Measurements from ENCODE around the gene REN. TPM values are rescaled to one million over a fixed set of nuclear protein-coding genes. Genes with fewer than 3 reads are reported as not detected.
A peak's percentile ranks its signal among the peaks of the same experiment; 100 is the strongest.

Gene REN
- total and polyA plus RNA-seq, 2 experiments from 2014 or later, result not detected

DNA sequence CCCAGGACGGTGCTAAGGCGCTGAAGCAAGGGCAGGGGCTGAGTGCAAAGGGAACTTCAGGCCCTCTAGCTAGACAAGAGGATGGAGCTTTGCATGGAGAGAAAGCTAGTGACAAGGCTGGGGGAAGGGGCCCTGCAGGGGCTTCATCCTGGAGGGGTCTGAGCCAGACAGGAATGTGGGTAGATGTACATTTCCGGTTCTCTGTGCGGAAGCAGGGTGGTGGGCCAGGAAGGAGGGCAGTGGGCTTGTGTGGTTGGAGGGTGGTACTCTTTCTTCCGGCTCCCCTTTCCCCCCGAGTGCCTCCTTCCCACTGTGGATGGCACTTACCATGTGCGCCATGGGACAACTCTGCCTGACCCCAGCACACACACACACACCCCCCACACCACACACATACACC lies 28.6 kb upstream of the REN start:
- no peaks in the 10 kb centered on the region; the same call in 2 of the 3 replicates for H3K9me3 Mint-ChIP-seq
- H3K4me1 Mint-ChIP-seq, result peaks cover 19% of the 10 kb centered on the region
- Histone ChIP-seq H3K4me1 (ENCODE audit: insufficient read depth) (peaks cover 7% of the 10 kb centered on the region), H3K27me3 (ENCODE audit: insufficient read depth) (peaks cover 13% of the 10 kb centered on the region; the same call in 1 of the 2 replicates), H3K9me2 (ENCODE audit: insufficient read depth) (no peaks in the 10 kb centered on the region), H3K4me2 (no peak overlapping the region), H2AFZ (no peak overlapping the region), H3K36me3 (ENCODE audit: insufficient read depth) (no peaks in the 10 kb centered on the region), H4K20me1 (replicated peaks; ENCODE audit: insufficient read depth) (no peaks in the 10 kb centered on the region), H3K27ac (ENCODE audit: low read depth) (no peak overlapping the region), H3F3A (replicated peaks; ENCODE audit: low read depth) (no peaks in the 10 kb centered on the region), H3K4me3 (no peak overlapping the region), H3K79me2 (replicated peaks; ENCODE audit: insufficient read depth) (no peaks in the 10 kb centered on the region)
- H3K4me3 Mint-ChIP-seq, result no peak overlapping the region
- DNase-seq (ENCODE audit: low spot score), result peak; percentile 13
- ATAC-seq, result no peak
- TF ChIP-seq CREB1 (CRISPR knock-in tag; IDR thresholded peaks at IDR 0.05; ENCODE audit: low read depth) (no peak), EZH2 (IDR thresholded peaks at IDR 0.05; ENCODE audit: low read depth, unreplicated experiment) (no peak), NANOG (IDR thresholded peaks at IDR 0.05; ENCODE audit: borderline replicate concordance) (no peak), ZNF331 (CRISPR knock-in tag; IDR thresholded peaks at IDR 0.05; ENCODE audit: low read depth) (no peak)
- TF ChIP-seq, protein P1, sequence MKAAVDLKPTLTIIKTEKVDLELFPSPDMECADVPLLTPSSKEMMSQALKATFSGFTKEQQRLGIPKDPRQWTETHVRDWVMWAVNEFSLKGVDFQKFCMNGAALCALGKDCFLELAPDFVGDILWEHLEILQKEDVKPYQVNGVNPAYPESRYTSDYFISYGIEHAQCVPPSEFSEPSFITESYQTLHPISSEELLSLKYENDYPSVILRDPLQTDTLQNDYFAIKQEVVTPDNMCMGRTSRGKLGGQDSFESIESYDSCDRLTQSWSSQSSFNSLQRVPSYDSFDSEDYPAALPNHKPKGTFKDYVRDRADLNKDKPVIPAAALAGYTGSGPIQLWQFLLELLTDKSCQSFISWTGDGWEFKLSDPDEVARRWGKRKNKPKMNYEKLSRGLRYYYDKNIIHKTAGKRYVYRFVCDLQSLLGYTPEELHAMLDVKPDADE (IDR thresholded peaks at IDR 0.05), result no peak
- TF ChIP-seq, protein P2, sequence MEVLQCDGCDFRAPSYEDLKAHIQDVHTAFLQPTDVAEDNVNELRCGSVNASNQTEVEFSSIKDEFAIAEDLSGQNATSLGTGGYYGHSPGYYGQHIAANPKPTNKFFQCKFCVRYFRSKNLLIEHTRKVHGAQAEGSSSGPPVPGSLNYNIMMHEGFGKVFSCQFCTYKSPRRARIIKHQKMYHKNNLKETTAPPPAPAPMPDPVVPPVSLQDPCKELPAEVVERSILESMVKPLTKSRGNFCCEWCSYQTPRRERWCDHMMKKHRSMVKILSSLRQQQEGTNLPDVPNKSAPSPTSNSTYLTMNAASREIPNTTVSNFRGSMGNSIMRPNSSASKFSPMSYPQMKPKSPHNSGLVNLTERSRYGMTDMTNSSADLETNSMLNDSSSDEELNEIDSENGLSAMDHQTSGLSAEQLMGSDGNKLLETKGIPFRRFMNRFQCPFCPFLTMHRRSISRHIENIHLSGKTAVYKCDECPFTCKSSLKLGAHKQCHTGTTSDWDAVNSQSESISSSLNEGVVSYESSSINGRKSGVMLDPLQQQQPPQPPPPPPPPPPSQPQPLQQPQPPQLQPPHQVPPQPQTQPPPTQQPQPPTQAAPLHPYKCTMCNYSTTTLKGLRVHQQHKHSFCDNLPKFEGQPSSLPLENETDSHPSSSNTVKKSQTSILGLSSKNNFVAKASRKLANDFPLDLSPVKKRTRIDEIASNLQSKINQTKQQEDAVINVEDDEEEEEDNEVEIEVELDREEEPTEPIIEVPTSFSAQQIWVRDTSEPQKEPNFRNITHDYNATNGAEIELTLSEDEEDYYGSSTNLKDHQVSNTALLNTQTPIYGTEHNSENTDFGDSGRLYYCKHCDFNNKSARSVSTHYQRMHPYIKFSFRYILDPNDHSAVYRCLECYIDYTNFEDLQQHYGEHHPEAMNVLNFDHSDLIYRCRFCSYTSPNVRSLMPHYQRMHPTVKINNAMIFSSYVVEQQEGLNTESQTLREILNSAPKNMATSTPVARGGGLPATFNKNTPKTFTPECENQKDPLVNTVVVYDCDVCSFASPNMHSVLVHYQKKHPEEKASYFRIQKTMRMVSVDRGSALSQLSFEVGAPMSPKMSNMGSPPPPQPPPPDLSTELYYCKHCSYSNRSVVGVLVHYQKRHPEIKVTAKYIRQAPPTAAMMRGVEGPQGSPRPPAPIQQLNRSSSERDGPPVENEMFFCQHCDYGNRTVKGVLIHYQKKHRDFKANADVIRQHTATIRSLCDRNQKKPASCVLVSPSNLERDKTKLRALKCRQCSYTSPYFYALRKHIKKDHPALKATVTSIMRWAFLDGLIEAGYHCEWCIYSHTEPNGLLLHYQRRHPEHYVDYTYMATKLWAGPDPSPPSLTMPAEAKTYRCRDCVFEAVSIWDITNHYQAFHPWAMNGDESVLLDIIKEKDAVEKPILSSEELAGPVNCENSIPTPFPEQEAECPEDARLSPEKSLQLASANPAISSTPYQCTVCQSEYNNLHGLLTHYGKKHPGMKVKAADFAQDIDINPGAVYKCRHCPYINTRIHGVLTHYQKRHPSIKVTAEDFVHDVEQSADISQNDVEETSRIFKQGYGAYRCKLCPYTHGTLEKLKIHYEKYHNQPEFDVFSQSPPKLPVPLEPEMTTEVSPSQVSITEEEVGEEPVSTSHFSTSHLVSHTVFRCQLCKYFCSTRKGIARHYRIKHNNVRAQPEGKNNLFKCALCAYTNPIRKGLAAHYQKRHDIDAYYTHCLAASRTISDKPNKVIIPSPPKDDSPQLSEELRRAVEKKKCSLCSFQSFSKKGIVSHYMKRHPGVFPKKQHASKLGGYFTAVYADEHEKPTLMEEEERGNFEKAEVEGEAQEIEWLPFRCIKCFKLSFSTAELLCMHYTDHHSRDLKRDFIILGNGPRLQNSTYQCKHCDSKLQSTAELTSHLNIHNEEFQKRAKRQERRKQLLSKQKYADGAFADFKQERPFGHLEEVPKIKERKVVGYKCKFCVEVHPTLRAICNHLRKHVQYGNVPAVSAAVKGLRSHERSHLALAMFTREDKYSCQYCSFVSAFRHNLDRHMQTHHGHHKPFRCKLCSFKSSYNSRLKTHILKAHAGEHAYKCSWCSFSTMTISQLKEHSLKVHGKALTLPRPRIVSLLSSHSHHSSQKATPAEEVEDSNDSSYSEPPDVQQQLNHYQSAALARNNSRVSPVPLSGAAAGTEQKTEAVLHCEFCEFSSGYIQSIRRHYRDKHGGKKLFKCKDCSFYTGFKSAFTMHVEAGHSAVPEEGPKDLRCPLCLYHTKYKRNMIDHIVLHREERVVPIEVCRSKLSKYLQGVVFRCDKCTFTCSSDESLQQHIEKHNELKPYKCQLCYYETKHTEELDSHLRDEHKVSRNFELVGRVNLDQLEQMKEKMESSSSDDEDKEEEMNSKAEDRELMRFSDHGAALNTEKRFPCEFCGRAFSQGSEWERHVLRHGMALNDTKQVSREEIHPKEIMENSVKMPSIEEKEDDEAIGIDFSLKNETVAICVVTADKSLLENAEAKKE (CRISPR knock-in tag; IDR thresholded peaks at IDR 0.05), result no peak
- TF ChIP-seq, protein P3, sequence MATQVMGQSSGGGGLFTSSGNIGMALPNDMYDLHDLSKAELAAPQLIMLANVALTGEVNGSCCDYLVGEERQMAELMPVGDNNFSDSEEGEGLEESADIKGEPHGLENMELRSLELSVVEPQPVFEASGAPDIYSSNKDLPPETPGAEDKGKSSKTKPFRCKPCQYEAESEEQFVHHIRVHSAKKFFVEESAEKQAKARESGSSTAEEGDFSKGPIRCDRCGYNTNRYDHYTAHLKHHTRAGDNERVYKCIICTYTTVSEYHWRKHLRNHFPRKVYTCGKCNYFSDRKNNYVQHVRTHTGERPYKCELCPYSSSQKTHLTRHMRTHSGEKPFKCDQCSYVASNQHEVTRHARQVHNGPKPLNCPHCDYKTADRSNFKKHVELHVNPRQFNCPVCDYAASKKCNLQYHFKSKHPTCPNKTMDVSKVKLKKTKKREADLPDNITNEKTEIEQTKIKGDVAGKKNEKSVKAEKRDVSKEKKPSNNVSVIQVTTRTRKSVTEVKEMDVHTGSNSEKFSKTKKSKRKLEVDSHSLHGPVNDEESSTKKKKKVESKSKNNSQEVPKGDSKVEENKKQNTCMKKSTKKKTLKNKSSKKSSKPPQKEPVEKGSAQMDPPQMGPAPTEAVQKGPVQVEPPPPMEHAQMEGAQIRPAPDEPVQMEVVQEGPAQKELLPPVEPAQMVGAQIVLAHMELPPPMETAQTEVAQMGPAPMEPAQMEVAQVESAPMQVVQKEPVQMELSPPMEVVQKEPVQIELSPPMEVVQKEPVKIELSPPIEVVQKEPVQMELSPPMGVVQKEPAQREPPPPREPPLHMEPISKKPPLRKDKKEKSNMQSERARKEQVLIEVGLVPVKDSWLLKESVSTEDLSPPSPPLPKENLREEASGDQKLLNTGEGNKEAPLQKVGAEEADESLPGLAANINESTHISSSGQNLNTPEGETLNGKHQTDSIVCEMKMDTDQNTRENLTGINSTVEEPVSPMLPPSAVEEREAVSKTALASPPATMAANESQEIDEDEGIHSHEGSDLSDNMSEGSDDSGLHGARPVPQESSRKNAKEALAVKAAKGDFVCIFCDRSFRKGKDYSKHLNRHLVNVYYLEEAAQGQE (IDR thresholded peaks at IDR 0.05; ENCODE audit: unreplicated experiment), result no peak
- H3K36me3 Mint-ChIP-seq (ENCODE audit: low read depth), result no peaks in the 10 kb centered on the region
- no peak overlapping the region for H3K27ac Mint-ChIP-seq
- H3K27me3 Mint-ChIP-seq (ENCODE audit: insufficient read depth, low read depth, poor library complexity), result peaks cover 9% of the 10 kb centered on the region

Measured in GM23338 (cell line).